Measurements from ENCODE around the gene TUBB2A. TPM values are rescaled to one million over a fixed set of nuclear protein-coding genes. Genes with fewer than 3 reads are reported as not detected.

The TUBB2A gene
- total RNA-seq, 1 experiment from 2014 or later, result 327 TPM

GRCh38 chr6:3124667-3125066 is 32.7 kb downstream of the TUBB2A start:
- no peak for DNase-seq (ENCODE audit: low read depth)

DNA sequence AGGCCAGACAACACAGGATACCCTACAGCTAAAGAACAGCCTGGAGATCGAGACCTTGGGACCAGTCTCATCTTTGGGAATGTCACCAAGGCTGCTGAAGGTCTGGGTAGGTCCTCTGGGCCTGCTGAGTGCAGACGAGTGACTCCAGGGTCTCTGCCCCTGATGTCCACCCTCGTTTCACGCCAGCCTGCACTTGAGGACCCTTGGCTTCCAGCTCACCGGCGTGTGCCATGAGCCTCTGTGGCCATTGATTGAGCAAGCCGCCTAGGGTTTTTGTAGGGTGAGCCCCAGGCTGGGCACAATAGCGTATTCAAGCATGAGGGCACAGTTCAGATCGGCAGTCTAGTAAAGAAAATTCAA is 34.5 kb downstream of the TUBB2A start:
- no peak for DNase-seq (ENCODE audit: low read depth)

DNA sequence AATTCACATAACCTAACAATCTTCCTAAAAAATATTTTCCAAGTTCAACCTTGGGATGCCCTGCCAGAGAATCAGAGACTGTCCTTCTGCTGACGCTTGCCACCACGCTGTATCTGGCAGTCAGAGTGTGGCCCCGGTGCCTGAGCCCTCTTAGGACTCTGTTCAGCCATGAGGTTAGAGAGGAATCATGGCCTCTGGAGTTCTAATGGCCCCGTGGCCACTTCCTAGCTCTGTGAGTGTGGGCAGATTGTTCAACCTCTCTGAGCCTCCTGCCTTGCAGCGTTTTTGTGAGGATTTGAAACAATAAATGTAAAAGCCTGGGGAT is 36.6 kb downstream of the TUBB2A start:
- DNase-seq (ENCODE audit: low read depth), result no peak

- peak; percentile 54 for DNase-seq (ENCODE audit: low read depth)
Measured at GRCh38 chr6:3119040-3119723, 38.2 kb downstream of the TUBB2A start.

DNA sequence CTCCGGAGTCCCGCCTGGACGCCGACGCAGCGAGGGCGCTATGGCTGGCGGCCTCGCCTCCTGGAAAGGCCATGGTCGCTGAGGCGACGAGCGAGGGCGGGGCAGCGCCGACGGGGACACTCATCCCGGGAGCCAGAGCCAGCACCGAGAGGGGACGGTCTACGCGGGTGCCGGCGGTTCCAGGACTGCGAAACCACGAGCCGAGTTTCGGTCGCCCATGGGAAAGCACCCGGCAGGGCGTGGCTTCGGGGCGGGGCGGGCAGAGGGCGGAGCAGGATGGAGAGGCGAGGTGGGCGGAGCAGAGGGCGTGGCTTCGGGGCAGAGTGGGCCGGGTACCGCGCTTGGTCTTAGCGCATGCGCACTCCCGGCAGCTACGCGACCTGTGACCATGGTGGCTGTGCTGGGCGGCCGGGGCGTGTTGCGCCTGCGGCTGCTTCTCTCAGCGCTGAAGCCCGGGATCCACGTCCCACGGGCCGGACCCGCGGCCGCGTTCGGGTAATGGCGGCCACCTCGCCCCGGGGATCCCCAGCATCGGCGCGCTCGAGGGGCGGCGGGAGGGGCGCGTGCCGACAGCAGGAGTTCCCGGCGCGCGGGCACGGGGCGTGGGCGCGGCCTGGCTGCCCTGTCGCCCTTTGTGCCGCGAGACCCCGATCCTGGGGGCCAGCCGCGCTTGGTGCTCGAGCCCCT is 38.8 kb downstream of the TUBB2A start, which contains the start of gene BPHL:
Gene BPHL (plus strand): TSS at position 359 of the 687 bp plus-strand sequence. CDS start 30 bp downstream, at position 389.
- peak; percentile 92 for DNase-seq (ENCODE audit: low read depth)

GRCh38 chr6:3117912-3118352 is 39.4 kb downstream of the TUBB2A start:
- no peak for DNase-seq (ENCODE audit: low read depth)

GRCh38 chr6:3114377-3114776 is 43.0 kb downstream of the TUBB2A start:
- DNase-seq (ENCODE audit: low read depth), result no peak

DNA sequence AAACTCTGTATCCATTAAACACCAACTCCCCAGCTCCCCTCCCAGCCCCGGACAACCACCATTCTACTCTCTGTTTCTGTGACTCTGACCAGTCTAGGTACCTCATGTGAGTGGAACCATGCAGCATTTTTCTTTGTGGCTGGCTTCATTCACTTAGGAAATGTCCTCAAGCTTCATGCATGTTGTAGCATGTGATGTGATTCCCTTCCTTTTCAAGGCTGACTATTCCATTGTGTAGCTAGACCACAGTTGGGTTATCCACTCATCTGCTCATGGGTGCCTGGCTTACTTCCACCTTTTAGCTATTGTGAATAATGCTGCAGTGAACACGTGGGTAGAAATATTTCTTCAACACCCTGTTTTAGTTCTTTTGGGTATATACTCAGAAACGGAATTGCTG is 47.6 kb downstream of the TUBB2A start:
- no peak for DNase-seq (ENCODE audit: low read depth)

- no peak for DNase-seq (ENCODE audit: low read depth)
Measured at GRCh38 chr6:3108746-3109414, 48.5 kb downstream of the TUBB2A start.

Other genes with a start within 250 kb of the TUBB2A start
- gene SERPINB6, start 186.0 kb downstream of the TUBB2A start, total RNA-seq (2014; rRNA removed; shearing (Covaris generic)), result 177 and 209 TPM in 2 replicates
- 40.2 and 46.4 TPM in 2 replicates for gene NQO2, start 157.7 kb downstream of the TUBB2A start, total RNA-seq (2014; rRNA removed; shearing (Covaris generic))
- 26.5 and 43.6 TPM in 2 replicates for gene RIPK1, start 89.0 kb downstream of the TUBB2A start, total RNA-seq (2014; rRNA removed; shearing (Covaris generic))
- 11.6 and 19.7 TPM in 2 replicates for gene BPHL, start 38.8 kb downstream of the TUBB2A start, total RNA-seq (2014; rRNA removed; shearing (Covaris generic))
- gene TUBB2B, start 70.1 kb upstream of the TUBB2A start, total RNA-seq (2014; rRNA removed; shearing (Covaris generic)), result 60.1 and 127 TPM in 2 replicates
- gene PSMG4, start 101.4 kb upstream of the TUBB2A start, total RNA-seq (2014; rRNA removed; shearing (Covaris generic)), result 29.9 and 35.1 TPM in 2 replicates